AG09309 (cell line): ENCODE results near the gene THOC5.
A peak's percentile ranks its signal among the peaks of the same experiment; 100 is the strongest.

Experiments
- DNase-seq: peaks from one replicate; pipeline ENCODE4 v3.0.0-alpha.2; 2010; ENCODE audit warnings: low read depth
- H3K4me3 ChIP-seq: 2 replicates; pipeline ENCODE4 v1.5.1; 2011; ENCODE audit warnings: mild to moderate bottlenecking, low read depth, low read length, moderate library complexity; ENCODE audit not compliant: control insufficient read depth
- CTCF ChIP-seq: IDR thresholded peaks from 2 replicates; pipeline ENCODE4 v1.5.1; 2011; ENCODE audit warnings: mild to moderate bottlenecking, low read depth, low read length, inconsistent platforms; ENCODE audit not compliant: insufficient read depth, control insufficient read depth; ENCODE audit errors: missing control alignments

Gene THOC5

DNA sequence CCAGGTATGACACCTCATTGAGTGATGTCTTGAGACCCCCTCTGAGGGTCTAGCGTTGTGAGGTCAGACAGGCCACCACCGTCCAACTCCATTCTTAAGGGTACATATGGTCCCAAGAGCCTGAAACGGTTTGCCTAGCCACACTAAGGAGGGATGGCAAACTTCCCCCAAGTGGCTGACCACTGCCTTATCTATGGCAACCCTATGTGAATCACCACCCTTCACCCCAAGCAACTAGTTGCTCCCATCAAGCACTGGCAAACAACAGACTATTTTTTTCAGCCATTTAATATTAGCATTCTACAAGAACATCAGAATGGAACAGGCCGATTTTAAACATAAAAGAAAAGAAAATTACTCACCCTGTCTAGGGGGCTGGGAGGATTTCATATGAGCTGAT lies 22.8 kb downstream of the THOC5 start:
- no peak for TF ChIP-seq CTCF
- no peak for DNase-seq
- no peak overlapping the region for H3K4me3 ChIP-seq

- H3K4me3 ChIP-seq: no peak overlapping the region
- DNase-seq: no peak
- TF ChIP-seq CTCF: no peak
These were observed 25.4 kb downstream of the THOC5 start for GRCh38 chr22:29528144-29528543.

DNA sequence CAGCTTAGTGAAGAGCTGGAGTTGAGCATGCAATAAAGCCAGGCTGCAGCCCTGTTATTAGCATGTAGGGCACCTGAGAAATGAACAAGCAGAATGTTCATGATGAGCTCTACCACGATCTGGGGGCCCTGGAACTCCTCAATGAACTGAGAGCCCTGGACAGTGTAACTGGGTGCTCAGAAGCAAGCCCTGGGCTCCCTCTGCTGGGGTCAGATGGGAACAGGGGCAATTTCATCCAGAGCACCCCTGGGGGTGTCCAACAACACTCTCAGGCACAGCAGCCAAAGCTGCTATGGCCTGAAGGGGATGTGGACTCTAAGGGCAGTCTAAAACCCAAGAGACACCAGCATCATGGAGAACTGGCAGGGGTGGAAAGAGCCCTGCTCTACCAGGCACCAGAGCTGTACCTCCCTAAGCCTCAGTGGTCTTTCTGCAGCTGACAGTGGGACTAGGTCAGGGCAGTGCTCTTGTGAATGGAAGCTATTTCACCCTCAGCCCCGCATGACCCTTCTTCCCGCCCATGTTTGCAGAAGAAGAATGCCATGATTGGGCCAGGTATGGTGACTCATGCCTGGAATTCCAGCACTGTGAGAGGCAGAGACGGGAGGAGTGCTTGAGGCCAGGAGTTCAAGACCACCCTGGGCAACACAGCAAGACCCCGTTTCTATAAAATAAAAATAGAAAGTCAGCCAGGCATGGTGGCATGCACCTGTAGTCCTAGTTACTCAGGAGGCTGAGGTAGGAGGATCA lies 28.9 kb downstream of the THOC5 start:
- no peak for DNase-seq
- TF ChIP-seq CTCF: peak; percentile 52
- H3K4me3 ChIP-seq: no peak overlapping the region

GRCh38 chr22:29523761-29524160 lies 29.8 kb downstream of the THOC5 start:
- no peak for DNase-seq
- no peak for TF ChIP-seq CTCF
- H3K4me3 ChIP-seq: no peak overlapping the region

GRCh38 chr22:29521526-29521925 lies 32.0 kb downstream of the THOC5 start:
- H3K4me3 ChIP-seq: no peak overlapping the region
- no peak for DNase-seq
- TF ChIP-seq CTCF: no peak

DNA sequence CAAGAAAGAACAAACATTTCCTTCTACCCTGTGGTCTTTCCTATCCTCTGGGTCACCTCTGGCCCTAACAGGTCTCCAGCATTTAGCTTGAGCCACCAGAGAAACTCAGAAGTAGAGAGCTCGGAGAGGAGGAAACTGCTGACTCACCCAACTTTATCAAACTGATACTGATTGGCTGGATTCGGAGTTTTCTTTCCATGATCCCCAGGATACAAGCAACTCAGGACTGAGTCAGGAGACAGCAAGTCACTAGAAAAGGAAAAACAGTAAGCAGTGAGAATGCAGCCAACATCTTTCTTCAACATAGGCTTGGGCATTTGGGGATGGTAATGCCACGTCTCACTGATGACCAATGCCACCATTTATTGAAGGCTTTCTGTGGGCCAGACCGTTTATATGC lies 32.7 kb downstream of the THOC5 start:
- no peak overlapping the region for H3K4me3 ChIP-seq
- peak; percentile 55 for DNase-seq
- no peak for TF ChIP-seq CTCF
